ENCODE data around the gene SLC25A10.
A peak's percentile ranks its signal among the peaks of the same experiment; 100 is the strongest.
"Not testable (repeated sequence)": the region's sequence is repeated elsewhere in the genome, so short reads cannot be mapped to it uniquely, and the experiment has no call there.

The SLC25A10 gene

DNA sequence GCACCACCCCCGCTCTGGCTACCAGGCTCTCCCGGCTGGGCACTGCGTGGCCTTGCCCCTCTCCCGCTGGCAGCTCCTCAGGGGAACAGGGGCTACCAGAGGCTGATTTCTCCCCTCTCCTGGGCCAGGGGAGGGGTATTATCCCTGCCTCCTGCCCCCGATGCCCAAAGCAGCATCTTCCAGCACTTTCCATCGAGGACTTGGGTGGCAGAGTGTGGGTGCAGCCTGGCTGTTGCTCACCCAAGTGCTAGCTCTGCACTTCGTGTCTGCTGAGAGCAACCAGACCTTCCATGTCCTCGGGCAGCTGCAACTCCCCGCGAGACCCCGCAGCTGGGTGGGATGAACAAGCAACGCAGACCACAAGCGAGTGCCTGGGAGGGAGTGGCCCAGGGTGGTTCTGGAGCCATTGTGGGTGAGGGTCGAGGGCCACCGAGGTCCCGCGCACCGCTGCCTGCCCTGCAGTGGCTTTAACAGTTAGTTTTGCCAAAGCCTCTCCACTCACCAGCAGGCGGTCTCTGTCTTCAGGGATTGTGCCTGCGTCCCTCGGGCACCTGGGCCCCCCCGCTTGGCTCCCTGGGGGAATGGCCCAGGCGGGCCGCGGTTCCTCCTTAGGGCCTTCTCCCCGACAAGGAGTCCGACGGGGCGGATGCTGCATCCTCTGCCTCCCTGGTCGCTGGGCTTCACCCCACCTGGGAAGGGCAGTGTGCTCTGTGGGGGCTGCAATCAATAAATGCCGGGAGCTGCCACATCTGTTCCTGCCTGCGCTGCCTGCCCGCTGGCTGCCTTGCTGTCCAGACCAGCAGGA is 8.4 kb downstream of the SLC25A10 start:
- no peak for DNase-seq (ENCODE audit: low spot score)
- FAIRE-seq: peak; percentile 9

DNA sequence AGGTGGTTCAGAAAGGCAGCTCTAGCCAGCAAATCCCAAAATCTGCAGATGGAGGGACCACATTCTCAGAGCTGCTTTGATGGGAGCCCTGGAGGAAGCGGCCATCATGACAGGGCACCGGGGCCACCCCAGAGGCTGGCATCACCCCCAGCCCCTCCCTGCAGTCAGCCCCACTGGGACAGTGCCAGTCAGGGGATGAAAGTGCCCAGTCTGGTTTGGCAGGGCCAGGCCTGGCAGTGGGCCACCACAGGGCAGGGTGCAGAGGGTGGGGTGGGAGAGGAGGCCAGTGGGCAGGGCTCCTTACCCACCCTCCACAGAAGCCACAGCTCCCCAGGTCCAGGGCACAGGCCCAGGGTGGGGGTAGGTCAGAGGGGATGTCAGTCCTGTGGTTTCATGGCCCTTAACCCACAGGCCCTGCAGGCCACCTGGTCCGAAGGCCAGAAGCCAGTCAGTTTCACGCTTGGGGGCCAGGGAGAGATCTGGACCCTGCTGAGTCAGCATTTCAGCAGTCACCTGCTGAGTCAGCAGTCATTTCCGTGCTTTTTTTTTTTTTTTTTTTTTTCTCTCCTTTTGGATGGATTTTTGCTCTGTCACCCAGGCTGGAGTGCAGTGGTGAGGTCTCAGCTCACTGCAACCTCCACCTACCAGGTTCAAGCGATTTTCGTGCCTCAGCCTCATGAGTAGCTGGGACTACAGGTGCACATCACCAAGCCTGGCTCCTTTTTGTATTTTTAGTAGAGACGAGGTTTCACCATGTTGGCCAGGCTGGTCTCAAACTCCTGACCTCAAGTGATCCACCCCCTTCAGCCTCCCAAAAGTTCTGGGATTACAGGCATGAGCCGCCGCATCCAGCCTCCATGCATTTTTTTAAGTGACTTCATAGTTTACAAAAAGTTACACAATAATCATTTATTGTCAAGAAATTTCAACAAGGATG is 10.4 kb downstream of the SLC25A10 start:
- FAIRE-seq (peak; percentile 52), DNase-seq (ENCODE audit: low spot score) (peak; percentile 74)

GRCh38 chr17:81723651-81724209 is 11.6 kb downstream of the SLC25A10 start:
- FAIRE-seq: peak; percentile 74
- DNase-seq (ENCODE audit: low spot score): no peak

DNA sequence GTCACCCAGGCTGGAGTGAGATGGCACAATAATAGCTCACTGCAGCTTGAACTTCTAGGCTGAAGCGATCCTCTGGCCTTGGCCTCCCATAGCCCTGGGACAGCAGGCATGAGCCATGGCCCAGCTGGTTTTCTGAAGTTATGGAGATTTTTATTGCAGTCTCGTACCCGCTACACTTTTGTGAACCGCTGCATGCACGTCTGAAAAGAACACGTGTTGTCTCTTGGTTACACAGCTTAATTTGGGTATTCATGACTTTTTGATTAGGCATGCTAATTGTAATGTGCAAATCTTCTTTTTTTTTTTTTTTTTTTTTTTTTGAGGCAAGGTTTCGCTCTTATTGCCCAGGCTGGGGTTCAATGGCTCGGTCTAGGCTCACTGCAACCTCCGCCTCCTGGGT is 13.4 kb downstream of the SLC25A10 start:
- FAIRE-seq (no peak), DNase-seq (ENCODE audit: low spot score) (no peak)

DNA sequence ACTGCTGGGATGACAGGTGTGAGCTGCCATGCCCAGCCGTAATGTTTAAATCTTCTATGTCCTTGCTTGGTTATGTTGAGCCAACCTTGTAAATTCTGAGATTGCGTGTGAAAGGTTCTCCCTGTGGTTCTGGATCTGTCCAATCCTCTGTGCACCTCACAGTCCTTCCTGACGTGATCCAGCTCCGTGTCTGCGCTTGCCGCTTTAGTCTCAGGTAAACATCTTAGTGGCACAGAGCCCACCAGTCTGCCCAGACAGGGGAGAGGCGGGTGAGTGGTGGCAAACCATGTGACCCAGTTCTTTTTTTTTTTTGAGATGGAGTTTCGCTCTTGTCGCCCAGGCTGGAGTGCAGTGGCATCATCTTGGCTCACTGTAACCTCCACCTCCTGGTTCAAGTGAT is 13.9 kb downstream of the SLC25A10 start:
- DNase-seq (ENCODE audit: low spot score) (no peak), FAIRE-seq (no peak)

DNA sequence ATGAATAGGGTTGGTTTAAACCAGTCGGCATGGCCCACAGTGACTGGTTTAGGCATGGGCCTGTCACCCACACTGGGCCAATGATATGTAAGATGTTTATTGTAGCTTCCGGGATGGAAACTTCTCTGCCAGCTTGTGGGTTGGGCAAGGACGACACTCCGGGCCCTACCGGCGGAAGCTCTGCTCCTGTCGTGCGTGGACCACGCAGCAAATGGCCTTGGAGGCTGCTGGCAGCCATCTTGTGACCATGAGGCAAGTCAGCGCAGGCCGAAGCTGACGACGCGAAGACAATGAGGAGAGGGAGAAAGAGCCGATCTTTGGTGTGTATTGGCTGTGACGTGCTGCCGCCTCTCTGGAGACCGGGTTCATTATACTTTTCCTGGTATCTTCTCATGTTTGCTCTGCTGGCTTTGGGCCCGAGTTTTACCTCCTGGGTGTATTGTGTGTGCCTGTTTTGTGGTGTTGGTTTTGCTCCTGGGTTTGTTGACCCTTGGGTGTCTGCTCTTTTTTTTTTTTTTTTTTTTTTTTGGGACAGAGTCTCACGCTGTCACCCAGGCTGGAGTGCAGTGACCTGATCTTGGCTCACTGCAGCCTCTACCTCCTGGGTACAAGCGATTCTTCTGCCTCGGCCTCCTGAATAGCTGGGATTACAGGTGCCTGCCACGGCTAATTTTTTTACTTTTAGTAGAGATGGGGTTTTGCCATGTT is 15.4 kb downstream of the SLC25A10 start:
- no peak for FAIRE-seq
- DNase-seq (ENCODE audit: low spot score): no peak

GRCh38 chr17:81733507-81734404 is 21.7 kb downstream of the SLC25A10 start:
- DNase-seq (ENCODE audit: low spot score) (peak; percentile 96), FAIRE-seq (peak; percentile 99)

- DNase-seq (ENCODE audit: low spot score) (no peak), FAIRE-seq (no peak)
Measured at GRCh38 chr17:81734405-81735263, 22.6 kb downstream of the SLC25A10 start.

GRCh38 chr17:81735264-81736102 is 23.4 kb downstream of the SLC25A10 start:
- DNase-seq (ENCODE audit: low spot score): no peak
- FAIRE-seq: peak; percentile 81

- FAIRE-seq (no peak), DNase-seq (ENCODE audit: low spot score) (no peak)
Measured at GRCh38 chr17:81737947-81738800, 26.1 kb downstream of the SLC25A10 start.

DNA sequence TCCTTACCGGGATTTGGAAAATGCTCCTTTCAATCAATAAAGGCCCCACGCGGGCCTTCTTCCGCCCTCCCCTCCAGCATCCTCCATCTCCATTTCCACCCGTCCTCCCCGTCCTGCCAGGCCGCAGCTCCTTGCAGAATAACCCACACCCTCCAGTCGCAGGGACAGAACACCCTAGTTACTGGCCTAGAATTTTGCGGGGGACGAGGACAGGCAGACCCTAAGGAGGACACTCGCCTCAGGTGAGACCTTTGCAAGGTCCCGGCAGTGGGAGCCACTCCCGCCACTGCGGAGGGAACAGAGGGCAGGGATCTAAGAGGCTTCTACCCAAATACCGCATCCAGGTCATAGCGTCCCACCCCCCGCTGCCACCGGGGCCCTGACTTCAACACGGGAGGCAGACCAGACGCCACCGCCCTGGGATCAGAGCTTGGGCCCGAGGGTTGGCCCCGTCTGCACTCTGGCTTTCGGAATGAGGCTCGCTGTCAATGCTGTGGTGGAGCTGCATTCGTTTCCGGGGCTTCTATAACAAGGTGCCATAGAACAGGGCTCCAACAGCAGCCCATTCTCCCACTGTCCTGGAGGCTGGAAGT is 26.8 kb downstream of the SLC25A10 start:
- DNase-seq (ENCODE audit: low spot score) (no peak), FAIRE-seq (no peak)

GRCh38 chr17:81739593-81739992 is 27.5 kb downstream of the SLC25A10 start:
- not testable (repeated sequence) for FAIRE-seq

DNA sequence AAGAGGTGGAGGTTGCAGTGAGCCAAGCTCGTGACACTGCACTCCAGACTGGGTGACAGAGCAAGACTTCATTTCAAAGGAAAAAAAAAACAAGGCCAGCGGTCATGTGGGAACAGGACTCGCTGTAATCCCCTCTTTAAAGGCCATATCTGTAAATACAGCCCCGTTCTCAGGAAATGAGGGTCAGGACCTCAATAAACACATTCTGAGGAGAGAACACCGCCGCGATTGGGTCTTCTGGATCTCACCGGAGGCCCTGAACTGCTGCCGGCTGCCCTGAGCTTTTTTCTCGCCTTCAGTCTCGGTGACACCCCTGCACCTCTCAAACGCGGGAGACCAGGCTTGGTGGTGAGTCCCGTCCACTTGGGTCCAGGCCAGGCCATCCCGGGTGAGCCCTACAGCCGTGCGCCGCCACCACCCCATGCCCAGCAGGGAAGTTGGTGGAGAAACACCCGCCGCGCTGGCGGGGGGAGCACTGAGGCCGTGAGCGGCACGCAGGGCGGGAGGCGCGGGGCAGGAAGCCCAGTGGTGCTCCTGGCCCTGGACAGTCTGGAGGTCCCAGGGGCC is 28.4 kb downstream of the SLC25A10 start:
- DNase-seq (ENCODE audit: low spot score): no peak
- FAIRE-seq: no peak

More at GRCh38 chr17:81739593-81739992, 27.5 kb downstream of the SLC25A10 start:
- DNase-seq (ENCODE audit: low spot score): not testable (repeated sequence)

DNA sequence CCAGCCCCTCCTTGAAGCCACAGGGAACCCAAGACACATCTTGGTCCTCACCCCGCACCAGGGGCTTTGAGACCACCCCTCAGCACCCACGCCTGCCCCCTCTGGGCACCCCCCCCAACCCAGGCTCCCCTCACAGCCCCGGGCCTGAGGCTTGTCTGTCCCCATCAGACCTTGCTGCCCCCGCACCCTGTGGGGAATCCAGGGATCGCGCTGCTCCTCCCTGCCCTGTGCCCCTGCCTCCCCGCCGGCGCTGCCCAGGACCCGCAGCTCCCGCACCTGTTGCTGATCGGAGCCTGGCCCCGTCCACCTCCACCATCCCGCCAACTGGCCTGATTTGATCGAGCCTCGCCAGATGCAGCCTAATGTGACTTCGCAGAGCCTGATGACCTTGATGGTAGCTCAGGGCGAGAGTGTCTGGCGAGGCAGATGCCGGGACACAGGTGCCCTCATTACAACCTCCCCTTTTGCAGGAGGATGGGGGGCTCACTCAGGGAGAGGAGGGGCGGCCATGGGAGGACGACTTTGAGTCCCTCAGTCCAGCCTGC is 29.0 kb downstream of the SLC25A10 start:
- FAIRE-seq (no peak), DNase-seq (ENCODE audit: low spot score) (no peak)

DNA sequence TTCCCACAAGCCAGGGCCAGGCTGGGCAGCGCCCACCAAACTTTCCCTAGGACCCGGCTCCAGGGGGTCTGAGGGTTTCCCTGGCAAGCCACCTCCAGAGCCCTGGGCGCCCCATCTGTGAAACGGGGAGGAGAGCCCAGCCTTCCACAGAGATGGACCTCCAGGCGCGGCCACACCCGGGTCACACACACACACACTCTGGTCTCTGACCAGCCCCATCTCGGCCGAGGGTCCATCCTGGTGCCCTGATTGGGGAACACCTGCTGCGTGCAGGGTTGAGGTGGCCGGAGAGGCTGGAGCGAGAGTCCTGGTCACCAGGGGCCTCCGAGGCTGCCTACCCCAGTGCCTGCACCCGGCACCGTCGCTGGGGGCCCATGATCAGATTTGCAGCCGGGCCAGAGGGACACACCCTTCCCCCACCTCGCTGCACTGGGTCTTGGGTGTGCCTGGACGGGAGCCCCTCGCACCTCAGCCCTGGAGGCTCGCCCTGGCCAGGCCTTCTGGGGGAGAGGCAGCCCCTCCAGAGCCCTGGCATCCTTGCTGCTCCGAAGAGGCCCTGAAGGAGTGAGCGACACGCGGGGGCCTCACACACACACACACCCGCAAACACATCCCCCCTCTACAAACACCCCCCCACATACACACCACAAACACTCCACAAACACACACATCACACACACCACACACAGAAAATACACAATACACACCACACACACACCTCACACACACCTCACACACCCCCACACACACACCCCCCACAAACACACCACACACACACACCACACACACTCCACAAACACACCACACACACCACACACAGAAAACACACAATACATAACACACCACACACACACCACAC is 29.7 kb downstream of the SLC25A10 start:
- DNase-seq (ENCODE audit: low spot score) (no peak), FAIRE-seq (no peak)

Data from urothelium cell line (cell line).